HepG2 (cell line): Measurements from ENCODE around the gene CD300C. TPM values are rescaled to one million over a fixed set of nuclear protein-coding genes. Genes with fewer than 3 reads are reported as not detected.

Experiments
- ATAC-seq: fragments of 200-7000 bp; cut with Tn5 transposase; 3 replicates; pipeline ENCODE4 v1.9.1; 2020; ENCODE audit warnings: mild to moderate bottlenecking, moderate library complexity
- BruUV-seq: library from RNA; stranded (reverse); fragments of 400-500 nt; replicated peaks from 2 replicates; lab custom pipeline; 2021; lab: Mats Ljungman, UMichigan
- CTCF ChIA-PET: fragments of 300-600 bp; formaldehyde crosslinking; extraction: SDS; loops from one replicate; lab custom pipeline; 2021; ENCODE audit warnings: low total read pairs, inconsistent platforms, low intra/inter-chr PET ratio; lab: Yijun Ruan, JAX
- POLR2A ChIA-PET: fragments of 350-600 bp; sonication (Branson Sonifier 250); formaldehyde crosslinking; loops from one replicate; lab custom pipeline; 2020; ENCODE audit warnings: antibody characterized with exemption, inconsistent platforms; lab: Yijun Ruan, JAX
- DNase-seq: peaks from one replicate; pipeline ENCODE4 v3.0.0-alpha.2; 2015; ENCODE audit warnings: low spot score
- FAIRE-seq: peaks from 3 replicates; lab custom pipeline; 2011; peaks lifted over from hg19 to GRCh38; lab: Jason Lieb, UNC
- H2AFZ ChIP-seq: one replicate; pipeline ENCODE4 v1.6.1; 2011; ENCODE audit warnings: low read length, inconsistent platforms
- H3K27ac ChIP-seq: fragments of 300-600 bp; 3 replicates; pipeline ENCODE4 v1.8.0; 2011; ENCODE audit warnings: mixed run types, mild to moderate bottlenecking, mixed read lengths, low read length, inconsistent platforms; ENCODE audit not compliant: insufficient read depth; ENCODE audit errors: extremely low read length
- H3K27me3 ChIP-seq, 2 experiments: fragments of 200-600 bp in 1 of 2; 2 replicates in 1 of 2; 3 replicates in 1 of 2; pipeline versions ENCODE4 v1.6.0 to v1.8.0; 2011; ENCODE audit warnings: low read length in 2 of 2, mild to moderate bottlenecking in 2 of 2, moderate library complexity in 2 of 2, inconsistent platforms in 1 of 2; ENCODE audit not compliant: insufficient read depth in 2 of 2, control insufficient read depth in 1 of 2
- H3K36me3 ChIP-seq, 2 experiments: fragments of 200-600 bp in 1 of 2; replicated peaks in 1 of 2; 2 replicates in 1 of 2; 3 replicates in 1 of 2; pipeline versions ENCODE4 v1.5.1 to v1.8.0; 2011; ENCODE audit warnings: low read length in 2 of 2, inconsistent platforms in 1 of 2; ENCODE audit not compliant: insufficient read depth in 2 of 2, control insufficient read depth in 1 of 2
- H3K4me1 ChIP-seq: 2 replicates; pipeline ENCODE4 v1.5.1; 2012; ENCODE audit warnings: low read length, inconsistent platforms; ENCODE audit not compliant: insufficient read depth
- H3K4me2 ChIP-seq: 2 replicates; pipeline ENCODE4 v1.6.0; 2011; ENCODE audit warnings: low read depth, low read length, inconsistent platforms
- H3K4me3 ChIP-seq, 3 experiments: fragments of 200-600 bp in 1 of 3; sonication (generic), shearing (Covaris generic) in 1 of 3; replicated peaks in 1 of 3; 2 replicates each; pipeline ENCODE4 v1.5.1; 2011 to 2016; ENCODE audit warnings: low read length in 3 of 3, inconsistent platforms in 2 of 3, low read depth in 2 of 3, mild to moderate bottlenecking in 2 of 3, control low read depth in 1 of 3, mixed read lengths in 1 of 3; ENCODE audit not compliant: insufficient read depth in 1 of 3
- H3K79me2 ChIP-seq: one replicate; pipeline ENCODE4 v1.6.1; 2011; ENCODE audit warnings: low read length, inconsistent platforms; ENCODE audit not compliant: insufficient read depth
- H3K9ac ChIP-seq: 2 replicates; pipeline ENCODE4 v1.6.0; 2011; ENCODE audit warnings: mild to moderate bottlenecking, low read depth, low read length, inconsistent platforms; ENCODE audit not compliant: insufficient read depth
- H3K9me3 ChIP-seq: 2 replicates; pipeline ENCODE4 v1.5.1; 2012; ENCODE audit warnings: mild to moderate bottlenecking, low read length
- H4K20me1 ChIP-seq: 2 replicates; pipeline ENCODE4 v1.6.0; 2011; ENCODE audit warnings: inconsistent platforms, mild to moderate bottlenecking, low read length, moderate library complexity; ENCODE audit not compliant: insufficient read depth
- ARNT2 ChIP-seq: sonication (generic); formaldehyde crosslinking; IDR thresholded peaks from 2 replicates; pipeline ENCODE4 v1.8.0; 2022; ENCODE audit warnings: mild to moderate bottlenecking, low read depth, missing genetic modification reagents, moderate library complexity
- CBX5 ChIP-seq: sonication (generic); formaldehyde crosslinking; IDR thresholded peaks from 2 replicates; pipeline ENCODE4 v1.4.0; 2020; ENCODE audit warnings: missing genetic modification reagents, borderline replicate concordance
- CEBPB ChIP-seq: IDR thresholded peaks from 2 replicates; pipeline ENCODE4 v1.6.1; 2011; ENCODE audit warnings: low read depth, low read length, improper control_type of control experiment, borderline replicate concordance
- HMGXB4 ChIP-seq, 2 experiments: sonication (generic) in 1 of 2; formaldehyde crosslinking in 1 of 2; IDR thresholded peaks; 2 replicates each; pipeline versions ENCODE4 v1.4.0 to v1.6.1; 2018 to 2020; ENCODE audit warnings: missing genetic modification reagents in 2 of 2, borderline replicate concordance in 1 of 2, low read depth in 1 of 2, mild to moderate bottlenecking in 1 of 2, missing biosample characterization in 1 of 2
- NR2F6 ChIP-seq, 2 experiments: IDR thresholded peaks; 2 replicates each; pipeline ENCODE4 v1.6.1; 2016; ENCODE audit warnings: antibody characterized with exemption in 1 of 2, mild to moderate bottlenecking in 1 of 2
- RBM39 ChIP-seq: fragments of 200-400 bp; formaldehyde crosslinking; IDR thresholded peaks from one replicate; pipeline ENCODE4 v1.6.1; 2018; ENCODE audit warnings: antibody characterized with exemption, mild to moderate bottlenecking, low read depth, low read length; ENCODE audit not compliant: poor library complexity, severe bottlenecking
- RCOR2 ChIP-seq: IDR thresholded peaks from 2 replicates; pipeline ENCODE4 v1.6.1; 2016; ENCODE audit warnings: missing biosample characterization, missing genetic modification reagents
- SMAD1 ChIP-seq: sonication (generic); formaldehyde crosslinking; IDR thresholded peaks from 2 replicates; pipeline ENCODE4 v1.4.0; 2020; ENCODE audit warnings: missing genetic modification reagents, low read depth, mild to moderate bottlenecking, borderline replicate concordance
- TBX2 ChIP-seq: sonication (generic); formaldehyde crosslinking; IDR thresholded peaks from 2 replicates; pipeline ENCODE4 v1.5.0; 2020; ENCODE audit warnings: missing genetic modification reagents, mild to moderate bottlenecking, borderline replicate concordance
- ZBTB7A ChIP-seq: sonication (generic); formaldehyde crosslinking; IDR thresholded peaks from 2 replicates; pipeline ENCODE4 v1.8.0; 2022; ENCODE audit warnings: mild to moderate bottlenecking, missing genetic modification reagents
- ZNF260 ChIP-seq: sonication (generic); formaldehyde crosslinking; IDR thresholded peaks from 2 replicates; pipeline ENCODE4 v1.4.0; 2020; ENCODE audit warnings: missing genetic modification reagents, low read depth, mild to moderate bottlenecking, borderline replicate concordance
- ZNF768 ChIP-seq: sonication (generic); formaldehyde crosslinking; IDR thresholded peaks from 2 replicates; pipeline ENCODE4 v1.4.0; 2020; ENCODE audit warnings: missing genetic modification reagents
- ZNF780A ChIP-seq: sonication (generic); formaldehyde crosslinking; IDR thresholded peaks from 2 replicates; pipeline ENCODE4 v1.8.0; 2022; ENCODE audit warnings: mild to moderate bottlenecking, missing genetic modification reagents, moderate library complexity
- ZUFSP ChIP-seq: sonication (generic); formaldehyde crosslinking; IDR thresholded peaks from 2 replicates; pipeline ENCODE4 v1.9.0; 2021; ENCODE audit warnings: missing genetic modification reagents, mild to moderate bottlenecking, borderline replicate concordance
- WGBS: methylation state at CpG from one replicate; pipeline ENCODE4 v1.1.6; 2017; ENCODE audit warnings: low lambda C conversion rate; 5-methylcytosine and 5-hydroxymethylcytosine counted together
- in situ Hi-C: cut with HindIII; loops from 2 replicates; pipeline ENCODE4 v1.10.0; 2017; ENCODE audit warnings: low pct_unique_long_range_greater_than_20kb; ENCODE audit not compliant: extremely low pct_ligation_motif_present
- intact Hi-C: fragments of 100-400 bp; cut with micrococcal nuclease; formaldehyde crosslinking; loops from one replicate; pipeline ENCODE4 v1.10.0; 2022; ENCODE audit not compliant: unreplicated experiment
- polyA plus RNA-seq, 8 experiments: library from polyadenylated mRNA; depleted of rRNA in 3 of 8; stranded (reverse) in 7 of 8; unstranded in 1 of 8; fragments of >200 nt; fragmentation: Illumina TruSeq in 4 of 8; extraction: Trizol in 4 of 8; gene quantifications; 2 replicates each; pipeline versions ENCODE4 v1.2.1 to v1.2.3, GENCODE V29; 2011 to 2016; ENCODE audit warnings: low read depth in 4 of 8, missing spikeins in 1 of 8, mixed read lengths in 1 of 8; ENCODE audit not compliant: insufficient read depth in 1 of 8
- total RNA-seq, 5 experiments: library from RNA; depleted of rRNA; stranded (reverse); fragments of >200 nt; fragmentation: Illumina TruSeq; extraction: Trizol; gene quantifications; 2 replicates each; pipeline ENCODE4 v1.2.3, GENCODE V29; 2016; ENCODE audit warnings: low read depth in 1 of 5

Gene CD300C
- total and polyA plus RNA-seq, 2 of the 13 experiments (the other 11 are each of a cell fraction or from before 2014, with no cell fraction given) = not detected

- TF ChIP-seq ZNF768 (CRISPR knock-in tag) = no peak
Observed at GRCh38 chr17:74573169-74573568, 27.3 kb upstream of the CD300C start (continued).

- H3K36me3 ChIP-seq = no peaks in the 10 kb centered on the region
- H3K9me3 ChIP-seq = no peaks in the 10 kb centered on the region
- no peaks in the 10 kb centered on the region for H3K4me1 ChIP-seq
- intact Hi-C loops = no loop called here
- POLR2A ChIA-PET = no interaction called here
- in situ Hi-C loops = no loop called here
- H3K9ac ChIP-seq = no peak overlapping the region
- FAIRE-seq (no peak), DNase-seq (no peak)
- H3K79me2 ChIP-seq = no peaks in the 10 kb centered on the region
- no peaks in the 10 kb centered on the region for H4K20me1 ChIP-seq
- H3K27ac ChIP-seq = no peak overlapping the region
- H3K4me3 ChIP-seq = no peak overlapping the region
- 22% methylated on average over 4 of the region's 4 CpGs for whole genome bisulfite sequencing
- H3K27me3 ChIP-seq = peaks cover 2 to 26% of the 10 kb centered on the region in 2 experiments
- no peak overlapping the region for H3K4me2 ChIP-seq
- no TSS peak for BruUV-seq
- no peak for TF ChIP-seq CEBPB
- no peak for TF ChIP-seq TBX2 (CRISPR knock-in tag)
- no peak for TF ChIP-seq ARNT2 (CRISPR knock-in tag)
- no peak for TF ChIP-seq ZNF780A (CRISPR knock-in tag)
- TF ChIP-seq CBX5 (CRISPR knock-in tag) = no peak
- no peak for TF ChIP-seq ZUFSP (CRISPR knock-in tag)
- TF ChIP-seq RBM39 = no peak
- no peak for TF ChIP-seq HMGXB4 (CRISPR knock-in tag; IDR thresholded peaks at IDR 0.05; ENCODE audit: borderline replicate concordance in 1 of 2, low read depth in 1 of 2)
- no peak for TF ChIP-seq NR2F6 (IDR thresholded peaks at IDR 0.05)
- TF ChIP-seq NR2F6 (CRISPR knock-in tag; IDR thresholded peaks at IDR 0.05) = no peak
- TF ChIP-seq ZNF260 (CRISPR knock-in tag) = no peak
- no peak for TF ChIP-seq RCOR2 (CRISPR knock-in tag)
- TF ChIP-seq SMAD1 = no peak
- TF ChIP-seq ZBTB7A = no peak
- TF ChIP-seq, all 625 proteins: peak for 0
- H2AFZ ChIP-seq = no peak overlapping the region
- no peak for ATAC-seq
- CTCF ChIA-PET = no interaction called here
Observed at GRCh38 chr17:74571621-74572270, 25.8 kb upstream of the CD300C start.
